NCI-H82 treated with DMSO at 0.1 percent for 48 hours (cell line): Measurements from ENCODE around the gene ADAMTS15.
A peak's percentile ranks its signal among the peaks of the same experiment; 100 is the strongest.
"Not testable (repeated sequence)": the region's sequence is repeated elsewhere in the genome, so short reads cannot be mapped to it uniquely, and the experiment has no call there.

Experiments used
- DNase-seq: peaks from one replicate; lab custom pipeline; 2025; ENCODE audit not compliant: unreplicated experiment; lab: John Stamatoyannopoulos, UW

Gene ADAMTS15

DNA sequence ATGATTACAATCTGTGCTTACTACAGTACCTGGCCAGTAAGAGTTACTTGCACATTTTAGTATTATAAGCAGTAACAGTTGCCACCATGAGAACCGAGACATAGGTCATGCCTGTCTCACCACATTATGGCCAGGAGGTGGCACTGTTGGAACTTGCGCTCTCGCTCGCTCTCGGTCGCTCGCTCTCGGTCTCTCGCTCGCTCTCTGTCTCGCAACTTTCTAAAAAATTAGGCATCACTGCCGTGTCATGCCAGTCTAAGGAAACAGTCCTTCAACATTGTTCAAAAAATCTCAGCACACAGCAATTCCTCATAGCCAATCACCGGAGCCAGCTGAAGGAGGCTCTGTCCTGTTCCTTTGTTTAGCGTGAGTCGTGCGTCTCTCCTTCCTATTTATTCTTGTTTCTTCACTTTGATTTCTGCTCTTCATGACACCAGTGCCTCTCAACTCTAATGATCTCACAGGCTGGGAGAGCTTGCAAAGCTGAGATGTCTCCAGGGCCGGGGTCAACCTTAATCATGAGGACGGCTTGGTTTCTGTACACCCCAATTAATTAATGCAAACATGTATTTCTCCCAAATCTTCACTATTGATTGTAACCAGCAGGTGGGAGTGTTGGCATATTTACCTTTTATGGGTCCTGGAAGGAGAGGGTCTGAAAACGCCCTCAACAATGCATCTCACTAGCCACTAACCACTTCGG lies 13.8 kb upstream of the ADAMTS15 start:
- peak; percentile 51 for DNase-seq

DNA sequence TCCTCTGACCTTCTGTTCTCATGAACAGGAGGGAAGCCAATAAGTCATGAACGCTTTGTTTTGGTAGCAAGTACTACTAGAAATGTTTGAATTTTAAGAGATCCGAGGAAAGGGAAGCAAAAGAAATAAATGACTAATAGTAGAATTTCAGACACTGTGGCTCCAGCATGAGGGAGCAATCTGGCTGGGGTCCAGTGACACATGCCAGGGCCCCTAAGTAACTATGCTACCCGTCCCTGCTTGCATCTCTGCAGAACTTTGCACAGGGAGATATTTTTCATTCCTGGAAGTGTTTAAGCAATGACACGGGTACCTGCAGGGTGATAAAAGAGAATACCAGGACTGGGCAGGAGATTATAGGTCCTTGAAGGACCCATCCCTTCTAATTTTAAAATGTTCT lies 12.8 kb upstream of the ADAMTS15 start:
- DNase-seq, result no peak

- DNase-seq, result no peak
These were observed 12.3 kb upstream of the ADAMTS15 start for GRCh38 chr11:130436171-130436570.

GRCh38 chr11:130437848-130438247 lies 10.6 kb upstream of the ADAMTS15 start:
- DNase-seq, result no peak

- not testable (repeated sequence) for DNase-seq
These were observed 9.9 kb upstream of the ADAMTS15 start for GRCh38 chr11:130438401-130439159.

GRCh38 chr11:130439160-130439519 lies 9.3 kb upstream of the ADAMTS15 start:
- DNase-seq, result no peak

GRCh38 chr11:130439876-130440275 lies 8.6 kb upstream of the ADAMTS15 start:
- DNase-seq, result no peak

DNA sequence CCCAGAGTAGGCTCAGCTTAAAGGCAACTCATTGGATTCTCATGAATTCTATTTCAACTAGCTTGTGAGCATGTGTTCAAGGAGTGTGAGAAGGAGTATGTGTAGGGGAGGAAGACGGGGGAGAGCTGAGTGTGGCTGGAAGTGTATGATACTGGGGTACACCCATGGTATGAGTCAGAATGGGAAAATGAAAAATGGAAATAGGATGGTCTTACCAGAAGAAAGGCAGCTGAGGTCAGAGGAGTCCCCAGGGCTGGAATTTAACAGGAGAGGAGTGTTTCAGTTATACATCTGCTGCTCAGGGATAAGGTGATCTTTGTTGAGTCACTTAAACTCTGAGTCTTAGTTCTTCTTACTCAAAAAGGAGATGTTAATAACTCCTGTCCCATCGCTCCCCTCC lies 6.7 kb upstream of the ADAMTS15 start:
- no peak for DNase-seq

GRCh38 chr11:130442737-130443136 lies 5.7 kb upstream of the ADAMTS15 start:
- no peak for DNase-seq

DNA sequence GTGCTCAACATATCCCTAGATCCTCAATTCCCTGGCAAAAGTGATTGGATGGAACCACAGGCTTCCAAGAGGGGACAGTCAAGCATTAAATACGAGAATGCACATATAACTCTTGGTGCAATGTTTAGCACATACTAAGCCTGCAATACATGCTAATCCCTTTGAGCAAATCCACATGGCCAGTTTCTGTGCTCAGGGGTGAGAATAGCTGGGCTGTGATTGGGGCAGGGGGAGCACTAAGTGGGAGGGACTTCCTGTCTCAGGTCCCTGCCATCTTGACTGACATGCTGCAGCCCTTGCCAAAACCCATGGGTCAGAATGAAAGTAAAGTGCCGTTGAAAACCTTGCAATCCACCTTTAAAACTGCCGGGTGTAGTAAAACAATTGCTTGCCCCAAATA lies 2.7 kb upstream of the ADAMTS15 start:
- no peak for DNase-seq

- no peak for DNase-seq
These were observed 418 bp upstream of the ADAMTS15 start for GRCh38 chr11:130448039-130448415.

DNA sequence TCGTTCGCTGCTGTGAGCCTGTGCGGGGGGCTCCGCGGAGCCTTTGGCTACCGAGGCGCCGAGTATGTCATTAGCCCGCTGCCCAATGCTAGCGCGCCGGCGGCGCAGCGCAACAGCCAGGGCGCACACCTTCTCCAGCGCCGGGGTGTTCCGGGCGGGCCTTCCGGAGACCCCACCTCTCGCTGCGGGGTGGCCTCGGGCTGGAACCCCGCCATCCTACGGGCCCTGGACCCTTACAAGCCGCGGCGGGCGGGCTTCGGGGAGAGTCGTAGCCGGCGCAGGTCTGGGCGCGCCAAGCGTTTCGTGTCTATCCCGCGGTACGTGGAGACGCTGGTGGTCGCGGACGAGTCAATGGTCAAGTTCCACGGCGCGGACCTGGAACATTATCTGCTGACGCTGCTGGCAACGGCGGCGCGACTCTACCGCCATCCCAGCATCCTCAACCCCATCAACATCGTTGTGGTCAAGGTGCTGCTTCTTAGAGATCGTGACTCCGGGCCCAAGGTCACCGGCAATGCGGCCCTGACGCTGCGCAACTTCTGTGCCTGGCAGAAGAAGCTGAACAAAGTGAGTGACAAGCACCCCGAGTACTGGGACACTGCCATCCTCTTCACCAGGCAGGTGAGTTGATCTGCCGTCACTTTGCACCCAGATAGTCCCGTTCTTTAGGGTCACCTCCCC lies 1.0 kb downstream of the ADAMTS15 start:
- no peak for DNase-seq

DNA sequence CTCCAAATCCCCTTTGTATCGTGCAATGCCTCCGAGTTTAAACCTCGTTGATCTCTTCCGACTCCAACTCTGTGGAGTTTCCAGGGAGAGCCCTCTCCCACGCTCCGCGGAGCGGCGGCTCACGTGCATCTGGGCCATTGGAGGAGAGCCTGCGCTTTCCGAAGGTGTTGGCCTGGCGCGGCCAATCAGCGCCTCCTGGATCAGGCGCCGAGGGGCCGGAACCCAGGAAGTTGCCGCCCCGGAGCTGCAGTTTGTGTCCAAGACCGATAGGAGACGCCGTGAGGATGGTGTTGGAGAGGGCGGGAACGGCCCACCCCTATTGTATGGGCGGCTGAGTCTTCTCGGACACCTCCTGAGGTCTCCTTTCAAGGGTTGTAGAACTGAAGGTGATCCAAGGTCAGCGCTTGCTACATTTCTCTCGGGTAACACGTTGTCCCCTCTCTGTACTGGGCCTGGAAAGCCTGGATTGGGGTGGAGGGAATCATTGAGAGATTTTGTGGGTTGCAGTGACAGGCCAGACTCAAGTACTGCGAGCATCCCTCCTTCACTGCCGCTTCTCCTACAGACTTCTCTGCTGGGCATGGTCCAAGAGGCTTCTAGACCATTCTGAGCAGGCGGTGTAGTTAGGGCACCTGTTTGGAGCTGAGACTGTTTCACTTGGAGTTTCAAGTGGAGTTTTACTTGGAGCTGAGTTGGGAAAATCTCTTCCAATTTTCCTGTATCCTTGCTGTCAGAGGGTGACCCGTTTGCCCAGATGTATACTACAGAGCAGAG lies 1.7 kb downstream of the ADAMTS15 start:
- DNase-seq, result no peak

- no peak for DNase-seq
These were observed 3.0 kb downstream of the ADAMTS15 start for GRCh38 chr11:130451231-130452019.

DNA sequence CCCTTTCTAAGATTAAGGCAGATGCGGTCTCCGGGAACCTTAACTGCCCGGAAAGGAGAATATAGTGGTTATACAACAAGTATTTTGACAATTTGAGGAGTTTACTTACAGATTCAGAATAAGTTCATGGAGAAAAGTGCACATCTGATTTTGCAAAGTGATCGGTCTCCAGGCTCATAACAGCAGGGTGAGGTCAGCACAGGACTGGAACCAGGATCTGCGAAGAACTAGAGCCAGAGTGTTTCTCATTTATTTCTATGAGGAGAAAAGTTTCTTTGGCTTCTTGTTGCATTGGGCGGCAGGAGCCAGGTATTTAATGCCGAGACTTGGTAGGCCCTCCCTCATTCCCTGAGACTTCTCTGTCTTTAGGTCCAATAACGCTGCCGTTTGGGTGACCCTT lies 3.7 kb downstream of the ADAMTS15 start:
- no peak for DNase-seq

- no peak for DNase-seq
These were observed 4.5 kb downstream of the ADAMTS15 start for GRCh38 chr11:130452940-130453339.

- no peak for DNase-seq
These were observed 6.2 kb downstream of the ADAMTS15 start for GRCh38 chr11:130454491-130455252.

- no peak for DNase-seq
These were observed 7.2 kb downstream of the ADAMTS15 start for GRCh38 chr11:130455483-130456127.

DNA sequence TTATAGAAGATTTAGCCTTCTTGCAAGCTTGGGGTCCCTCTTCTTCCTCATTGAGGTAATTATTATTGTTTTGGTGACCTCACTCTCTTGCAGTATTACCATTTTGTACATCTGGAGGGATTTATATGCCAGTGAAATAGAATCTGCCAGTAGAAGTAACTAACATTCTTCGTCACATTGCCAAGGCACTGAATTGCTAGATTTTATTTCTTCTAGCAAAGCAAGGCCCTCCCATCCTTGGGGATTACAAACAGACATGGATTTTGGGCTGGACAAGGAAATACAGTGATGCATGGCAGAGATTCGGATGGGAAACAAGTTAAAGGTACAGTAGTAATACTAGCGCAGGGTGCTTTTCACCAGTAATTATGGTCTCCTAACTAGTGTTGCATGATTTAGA lies 7.8 kb downstream of the ADAMTS15 start:
- no peak for DNase-seq
